Erythroblast (primary cell): Measurements from ENCODE around the gene ERC2.

Source experiments
- GATA1 ChIP-seq: IDR thresholded peaks from 2 replicates; pipeline ENCODE4 v1.6.1; 2011; ENCODE audit warnings: low read depth, mild to moderate bottlenecking, control low read depth, low read length, moderate library complexity
- POLR2A ChIP-seq: IDR thresholded peaks from 2 replicates; pipeline ENCODE4 v1.6.1; 2011; ENCODE audit warnings: mild to moderate bottlenecking, low read length

DNA sequence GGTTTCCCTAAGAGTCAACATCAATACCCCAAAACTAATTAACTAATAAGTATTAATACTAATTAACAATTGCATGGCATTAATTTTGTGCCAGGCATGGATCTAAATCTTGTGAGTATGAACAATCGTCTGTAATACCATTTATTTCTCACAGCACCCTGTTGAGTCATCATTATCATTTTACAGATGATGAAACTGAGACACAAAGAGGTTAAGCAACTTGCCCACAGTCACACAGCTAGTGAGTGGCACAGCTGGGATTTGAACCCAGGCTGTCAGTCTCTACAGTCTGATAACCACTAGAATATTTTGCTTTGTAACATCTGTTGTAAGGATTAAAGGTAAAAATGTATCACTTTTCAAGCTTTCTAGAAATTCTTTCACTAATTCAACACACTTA, 557.7 kb downstream of the ERC2 start:
- TF ChIP-seq POLR2A: no peak
- no peak for TF ChIP-seq GATA1
